Lung (tissue), 12 donors: Measurements from ENCODE around the gene EEF2. TPM values are rescaled to one million over a fixed set of nuclear protein-coding genes. Genes with fewer than 3 reads are reported as not detected.

Experiments used
- ATAC-seq: fragments of 200-7000 bp; cut with Tn5 transposase; one replicate; pipeline ENCODE4 v1.9.1; 2020; ENCODE audit warnings: moderate number of reproducible peaks; ENCODE audit not compliant: insufficient read depth, low FRiP score
- DNase-seq, 3 donors: peaks; one replicate each; pipeline ENCODE4 v3.0.0-alpha.2; 2013 to 2017
- H3K27ac ChIP-seq, 2 donors: one replicate each; pipeline ENCODE4 v1.5.1; 2013; ENCODE audit warnings: mild to moderate bottlenecking in 2 of 2, moderate library complexity in 2 of 2, control low read depth in 1 of 2, inconsistent platforms in 1 of 2, low read depth in 1 of 2, low read length in 1 of 2
- H3K27me3 ChIP-seq, 3 donors: one replicate each; pipeline ENCODE4 v1.5.1; 2013; ENCODE audit warnings: low read length in 2 of 3; ENCODE audit not compliant: control insufficient read depth in 3 of 3, insufficient read depth in 3 of 3
- H3K36me3 ChIP-seq, 4 donors: one replicate each; pipeline ENCODE4 v1.5.1; 2013; ENCODE audit warnings: low read length in 4 of 4, mild to moderate bottlenecking in 1 of 4, moderate library complexity in 1 of 4; ENCODE audit not compliant: control insufficient read depth in 4 of 4, insufficient read depth in 4 of 4
- H3K4me1 ChIP-seq, 5 donors: one replicate each; pipeline ENCODE4 v1.5.1; 2013; ENCODE audit warnings: low read length in 5 of 5, mild to moderate bottlenecking in 2 of 5, moderate library complexity in 1 of 5; ENCODE audit not compliant: control insufficient read depth in 5 of 5, insufficient read depth in 5 of 5
- H3K4me3 ChIP-seq: one replicate; pipeline ENCODE4 v1.5.1; 2013; ENCODE audit warnings: mild to moderate bottlenecking, control low read depth, moderate library complexity
- H3K9ac ChIP-seq, 2 donors: one replicate each; pipeline ENCODE4 v1.5.1; 2013; ENCODE audit warnings: low read length in 2 of 2, control low read depth in 1 of 2; ENCODE audit not compliant: insufficient read depth in 1 of 2
- H3K9me3 ChIP-seq, 4 donors: one replicate each; pipeline ENCODE4 v1.5.1; 2013; ENCODE audit warnings: low read length in 3 of 4, mild to moderate bottlenecking in 1 of 4, moderate library complexity in 1 of 4; ENCODE audit not compliant: control insufficient read depth in 4 of 4, insufficient read depth in 3 of 4
- WGBS, 2 donors: extraction: QIAGEN DNeasy Blood & Tissue Kit; methylation state at CpG; one replicate each; pipeline ENCODE4 v1.1.7; 2013; 5-methylcytosine and 5-hydroxymethylcytosine counted together
- polyA plus RNA-seq, 2 donors: library from polyadenylated mRNA; stranded (reverse); fragments of 200-250 nt; gene quantifications; one replicate each; pipeline ENCODE4 v1.2.1, GENCODE V29; 2013
- total RNA-seq, 2 donors: library from RNA; depleted of rRNA in 1 of 2; stranded (reverse); fragments of >200 nt in 1 of 2; gene quantifications; one replicate each; pipeline ENCODE4 v1.2.1, GENCODE V29; 2014 to 2021
- TF ChIP-seq, protein P1 (sequence below): IDR thresholded peaks from 2 replicates; pipeline ENCODE4 v1.5.1; 2012; ENCODE audit warnings: mild to moderate bottlenecking; ENCODE audit errors: control extremely low read depth, extremely low read depth
- donor health status: control.
- donor health status: control.
- donor health status: Bipolar disorder and iron deficiency.
- donor health status: healthy.
- donor health status: DM: yes; HTN: yes; CAD: no.

Gene EEF2
- total and polyA plus RNA-seq, 4 donors = 994 to 1,934 (median 1,345) TPM

- no peak overlapping the region for H3K27ac ChIP-seq
- ATAC-seq (no peak), DNase-seq (no peak)
- no peak overlapping the region for H3K9ac ChIP-seq
- peaks cover 42 to 69% (median 58%) of the 10 kb centered on the region in 4 donors for H3K36me3 ChIP-seq
- H3K4me3 ChIP-seq = no peak overlapping the region
- H3K4me1 ChIP-seq = peaks cover 0 to 25% (median 13%) of the 10 kb centered on the region in 5 donors
- H3K27me3 ChIP-seq = no peaks in the 10 kb centered on the region
- TF ChIP-seq, protein P1, sequence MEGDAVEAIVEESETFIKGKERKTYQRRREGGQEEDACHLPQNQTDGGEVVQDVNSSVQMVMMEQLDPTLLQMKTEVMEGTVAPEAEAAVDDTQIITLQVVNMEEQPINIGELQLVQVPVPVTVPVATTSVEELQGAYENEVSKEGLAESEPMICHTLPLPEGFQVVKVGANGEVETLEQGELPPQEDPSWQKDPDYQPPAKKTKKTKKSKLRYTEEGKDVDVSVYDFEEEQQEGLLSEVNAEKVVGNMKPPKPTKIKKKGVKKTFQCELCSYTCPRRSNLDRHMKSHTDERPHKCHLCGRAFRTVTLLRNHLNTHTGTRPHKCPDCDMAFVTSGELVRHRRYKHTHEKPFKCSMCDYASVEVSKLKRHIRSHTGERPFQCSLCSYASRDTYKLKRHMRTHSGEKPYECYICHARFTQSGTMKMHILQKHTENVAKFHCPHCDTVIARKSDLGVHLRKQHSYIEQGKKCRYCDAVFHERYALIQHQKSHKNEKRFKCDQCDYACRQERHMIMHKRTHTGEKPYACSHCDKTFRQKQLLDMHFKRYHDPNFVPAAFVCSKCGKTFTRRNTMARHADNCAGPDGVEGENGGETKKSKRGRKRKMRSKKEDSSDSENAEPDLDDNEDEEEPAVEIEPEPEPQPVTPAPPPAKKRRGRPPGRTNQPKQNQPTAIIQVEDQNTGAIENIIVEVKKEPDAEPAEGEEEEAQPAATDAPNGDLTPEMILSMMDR = no peak
- 91 to 92% methylated on average over 39 of the region's 39 CpGs for WGBS, 2 donors
- H3K9me3 ChIP-seq = no peaks in the 10 kb centered on the region
Measured at GRCh38 chr19:3981736-3982681, 3.3 kb downstream of the EEF2 start.

GRCh38 chr19:3981373-3981735 is 3.9 kb downstream of the EEF2 start:
- WGBS, 2 donors = 88 to 90% methylated on average over 10 of the region's 10 CpGs
- TF ChIP-seq, protein P1 = no peak
- no peak overlapping the region for H3K27ac ChIP-seq

GRCh38 chr19:3980353-3981251 is 4.7 kb downstream of the EEF2 start:
- H3K9me3 ChIP-seq = no peaks in the 10 kb centered on the region
- H3K9ac ChIP-seq = no peak overlapping the region
- H3K4me3 ChIP-seq = no peak overlapping the region
- TF ChIP-seq, protein P1 = no peak
- H3K36me3 ChIP-seq = peaks cover 42 to 81% (median 67%) of the 10 kb centered on the region in 4 donors
- H3K4me1 ChIP-seq = peaks cover 0 to 13% (median 8%) of the 10 kb centered on the region in 5 donors
- ATAC-seq = no peak
- 63 to 90% methylated on average over 31 of the region's 31 CpGs for WGBS, 2 donors
- no peaks in the 10 kb centered on the region for H3K27me3 ChIP-seq
- DNase-seq = no peak
- no peak overlapping the region for H3K27ac ChIP-seq

More at GRCh38 chr19:3981373-3981735, 3.9 kb downstream of the EEF2 start:
- Histone ChIP-seq H3K36me3 (peaks cover 42 to 75% (median 63%) of the 10 kb centered on the region in 4 donors), H3K4me3 (no peak overlapping the region), H3K9ac (no peak overlapping the region), H3K27me3 (no peaks in the 10 kb centered on the region), H3K4me1 (peaks cover 0 to 21% (median 10%) of the 10 kb centered on the region in 5 donors), H3K9me3 (no peaks in the 10 kb centered on the region)
- ATAC-seq (no peak), DNase-seq (no peak)
